Umbilical cord (tissue), 2 donors: Measurements from ENCODE around the gene BRIP1. TPM values are rescaled to one million over a fixed set of nuclear protein-coding genes. Genes with fewer than 3 reads are reported as not detected.
"Not testable (repeated sequence)": the region's sequence is repeated elsewhere in the genome, so short reads cannot be mapped to it uniquely, and the experiment has no call there.

ENCODE experiments used
- DNase-seq: peaks from one replicate; pipeline ENCODE4 v3.0.0-alpha.2; 2015; ENCODE audit warnings: low spot score
- total RNA-seq: library from RNA; depleted of rRNA; stranded (reverse); fragments of >200 nt; gene quantifications from one replicate; pipeline ENCODE4 v1.2.3, GENCODE V29; 2014; ENCODE audit warnings: low replicate concordance; ENCODE audit not compliant: insufficient read depth

The BRIP1 gene
- total RNA-seq, 1 donor from 2014 or later: 10.6 TPM

DNA sequence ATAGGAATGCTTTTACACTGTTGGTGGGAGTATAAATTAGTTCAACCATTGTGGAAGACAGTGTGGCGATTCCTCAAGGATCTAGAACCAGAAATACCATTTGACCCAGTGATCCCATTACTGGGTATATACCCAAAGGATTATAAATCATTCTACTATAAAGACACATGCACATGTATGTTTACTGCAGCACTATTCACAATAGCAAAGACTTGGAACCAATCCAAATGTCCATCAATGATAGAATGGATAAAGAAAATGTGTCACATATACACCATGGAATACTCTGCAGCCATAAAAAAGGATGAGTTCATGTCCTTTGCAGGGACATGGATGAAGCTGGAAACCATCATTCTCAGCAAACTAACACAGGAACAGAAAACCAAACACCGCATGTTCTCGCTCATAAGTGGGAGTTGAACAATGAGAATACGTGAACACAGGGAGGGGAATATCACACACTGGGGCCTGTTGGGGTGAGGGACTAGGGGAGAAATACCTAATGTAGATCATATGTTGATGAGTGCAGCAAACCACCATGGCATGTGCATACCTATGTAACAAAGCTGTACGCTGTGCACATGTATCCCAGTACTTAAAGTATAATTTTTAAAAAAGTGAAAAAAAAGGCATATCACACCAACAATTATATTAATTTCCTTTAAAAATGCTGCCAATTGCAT, 196.8 kb downstream of the BRIP1 start:
- not testable (repeated sequence) for DNase-seq

DNA sequence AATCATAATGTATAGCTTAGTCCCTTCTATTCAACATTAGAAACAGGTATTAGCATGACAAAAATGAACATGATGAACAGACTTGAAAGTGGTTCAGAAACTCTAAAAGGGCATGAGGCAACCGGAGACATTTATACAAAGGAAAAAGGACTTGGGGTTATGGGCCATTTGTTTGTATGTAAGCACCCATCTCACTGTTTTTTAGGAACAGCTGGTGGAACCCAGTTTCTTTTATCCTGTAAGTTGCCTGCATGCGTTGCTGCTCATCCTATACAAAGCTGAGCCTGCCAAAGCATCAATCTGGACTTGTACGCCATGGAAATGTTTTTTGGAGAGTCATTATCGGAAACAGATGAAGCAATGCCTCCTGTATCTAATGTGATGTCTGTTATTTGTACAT, 200.0 kb downstream of the BRIP1 start:
- no peak for DNase-seq

DNA sequence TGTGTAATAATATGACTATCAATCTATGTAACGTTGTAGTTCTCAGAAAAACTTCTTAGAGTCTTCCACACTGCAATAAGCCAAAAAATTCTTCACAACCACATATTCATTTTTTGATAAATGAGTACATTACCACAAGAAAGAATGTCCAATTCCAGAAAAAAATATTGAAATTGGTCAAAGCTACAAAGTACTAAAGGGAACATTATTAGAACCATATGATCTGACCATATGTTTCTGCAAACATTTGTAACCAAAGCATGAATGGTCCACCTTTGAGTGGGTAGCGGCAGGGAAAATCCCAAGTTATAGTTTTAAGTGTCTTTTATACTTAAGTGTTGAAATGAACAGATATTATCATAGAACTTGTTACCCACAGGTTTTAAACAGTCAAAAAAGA, 200.6 kb downstream of the BRIP1 start:
- DNase-seq: no peak

DNA sequence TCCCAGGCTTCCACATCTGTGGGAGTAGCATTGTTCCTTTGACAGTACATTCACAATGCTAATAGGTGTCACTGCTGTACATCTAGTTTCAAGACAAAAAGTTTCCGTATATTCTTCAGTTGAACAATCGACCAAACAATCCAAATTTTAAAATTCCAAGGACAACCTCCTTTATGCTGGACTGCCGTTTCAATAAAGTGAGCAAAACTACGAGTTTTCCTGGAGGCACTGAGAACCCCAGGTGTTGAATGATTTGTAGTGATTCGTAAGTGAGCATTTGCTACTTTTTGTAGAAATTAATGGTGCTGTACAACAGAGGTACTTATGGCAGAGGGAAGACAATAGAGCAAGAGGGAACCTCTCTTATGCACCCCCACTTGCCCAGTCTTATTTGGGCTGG, 201.1 kb downstream of the BRIP1 start:
- no peak for DNase-seq

DNA sequence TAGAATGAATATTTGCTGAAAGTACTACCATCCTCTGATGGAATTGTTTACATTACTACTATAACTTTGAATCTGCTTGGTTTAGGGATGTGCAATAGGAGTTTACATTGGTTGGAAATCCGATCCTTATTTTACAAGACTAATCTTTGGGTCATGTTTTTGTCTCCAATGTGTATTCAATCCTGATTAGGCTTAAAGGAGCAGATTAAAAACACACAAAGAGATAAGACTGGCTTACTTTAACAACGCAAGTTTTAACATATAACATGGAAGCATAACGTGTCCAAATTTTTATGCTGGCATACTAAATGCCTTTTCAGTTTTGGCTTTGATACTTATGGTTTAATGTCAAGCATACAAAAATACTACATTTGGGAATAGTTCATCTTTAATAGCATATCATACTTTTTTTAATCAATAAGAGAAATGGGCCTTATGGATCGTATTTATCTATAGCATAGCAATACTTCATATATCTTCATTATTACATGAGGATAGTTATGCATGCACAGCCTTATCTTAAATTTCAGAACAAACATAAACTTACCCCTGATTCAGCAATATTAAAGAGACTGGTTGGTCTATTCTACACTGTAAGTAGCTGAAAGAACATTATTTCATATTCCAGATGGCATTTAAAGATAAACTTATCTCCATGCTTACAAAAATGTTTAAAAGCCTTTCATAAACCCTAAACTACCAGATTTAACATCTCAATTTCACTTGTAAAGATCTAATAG, 202.4 kb downstream of the BRIP1 start:
- DNase-seq: peak; percentile 42

DNA sequence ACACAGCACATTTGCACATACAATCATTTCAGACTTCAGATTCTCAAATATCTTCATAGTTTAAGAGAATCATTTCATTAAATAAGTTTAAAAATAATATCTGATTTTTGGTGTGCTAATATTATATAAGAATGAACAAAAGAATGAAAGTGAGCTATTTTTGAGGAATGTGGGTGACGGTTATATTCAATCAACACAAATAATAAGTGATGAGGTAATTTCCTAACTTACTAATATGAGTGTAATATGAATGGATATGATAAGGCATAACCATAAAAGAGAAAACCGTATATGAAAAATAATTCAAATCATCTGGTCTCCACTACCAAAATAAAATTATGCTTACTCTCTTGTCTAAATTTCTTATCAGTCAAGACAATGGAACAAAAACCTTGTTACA, 203.9 kb downstream of the BRIP1 start:
- no peak for DNase-seq

DNA sequence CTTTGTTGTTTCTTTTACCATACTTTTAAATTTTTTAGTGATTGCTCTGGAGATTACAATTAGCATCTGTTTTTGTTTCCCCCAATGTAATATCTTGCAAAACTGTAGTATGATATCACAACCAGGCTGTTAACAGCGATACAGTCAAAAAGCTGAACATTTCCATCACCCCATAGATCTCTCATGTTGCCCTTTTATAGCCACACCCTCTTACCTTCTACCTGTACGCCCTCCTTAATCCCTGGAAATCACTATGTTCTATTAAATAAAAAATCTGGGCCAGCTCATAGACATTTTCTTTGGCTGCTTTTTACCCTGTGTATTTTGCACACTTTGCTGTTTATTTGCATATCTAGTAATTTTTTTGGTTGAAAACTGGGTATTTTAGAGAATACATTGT, 205.1 kb downstream of the BRIP1 start:
- no peak for DNase-seq

DNA sequence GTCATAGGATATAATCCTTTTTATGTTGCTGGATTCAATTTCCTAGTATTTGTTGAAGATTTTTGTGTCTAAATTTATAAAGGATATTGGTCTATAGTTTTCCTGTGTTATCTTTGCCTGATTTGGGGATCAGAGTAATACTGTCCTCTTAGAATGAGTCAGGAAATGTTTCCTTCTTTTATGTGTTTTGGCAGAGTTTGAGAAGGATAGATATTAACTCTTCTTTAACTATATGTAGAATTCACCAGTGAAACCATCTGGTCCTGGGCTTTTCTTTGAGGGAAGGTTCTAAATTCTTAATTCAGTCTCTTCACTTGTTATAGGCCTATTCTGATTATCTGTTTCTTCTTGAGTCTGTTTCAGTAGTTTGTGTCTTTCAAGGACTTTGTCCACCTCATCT, 206.0 kb downstream of the BRIP1 start:
- no peak for DNase-seq

DNA sequence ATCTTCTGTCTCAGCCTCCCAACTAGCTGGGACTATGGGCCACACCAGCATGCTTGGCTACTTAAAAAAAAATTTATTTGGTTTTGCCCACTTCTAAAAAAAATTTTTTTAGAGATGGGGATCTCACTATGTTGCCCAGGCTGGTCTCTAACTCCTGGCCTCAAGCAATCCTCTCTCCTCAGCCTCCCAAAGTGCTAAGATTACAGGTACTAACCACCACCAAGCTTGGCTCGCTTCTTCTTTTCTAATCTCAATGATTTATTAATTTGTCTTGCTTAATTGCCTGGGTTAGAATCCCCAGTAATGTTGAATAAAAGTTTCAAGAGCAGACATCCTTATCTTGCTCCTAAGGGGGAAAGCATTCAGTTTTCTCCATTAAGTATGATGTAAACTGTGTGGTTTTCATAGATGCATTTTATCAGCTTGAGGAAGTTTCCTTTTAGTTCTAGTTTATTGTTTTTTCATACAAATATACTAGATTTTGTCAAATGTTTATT, 206.6 kb downstream of the BRIP1 start:
- no peak for DNase-seq

DNA sequence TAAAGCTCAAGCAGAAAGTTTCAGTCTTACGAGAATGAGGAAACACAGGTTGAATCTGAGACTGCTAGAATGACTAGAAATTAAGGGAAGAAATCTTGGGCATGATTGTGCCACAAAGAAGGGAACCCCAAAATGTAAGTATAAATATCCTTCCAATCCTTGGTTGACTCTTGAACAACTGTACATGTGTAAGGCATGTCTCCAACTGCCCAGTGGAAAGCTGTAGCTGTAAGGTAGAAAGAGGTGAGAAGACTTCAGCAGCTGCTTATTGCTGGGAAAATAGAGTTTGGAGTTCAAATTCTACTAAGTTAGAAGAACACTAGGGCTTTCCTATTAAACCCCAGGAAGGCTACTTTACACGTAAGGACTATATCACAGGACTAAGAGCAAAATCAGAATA, 212.6 kb downstream of the BRIP1 start:
- DNase-seq: no peak

DNA sequence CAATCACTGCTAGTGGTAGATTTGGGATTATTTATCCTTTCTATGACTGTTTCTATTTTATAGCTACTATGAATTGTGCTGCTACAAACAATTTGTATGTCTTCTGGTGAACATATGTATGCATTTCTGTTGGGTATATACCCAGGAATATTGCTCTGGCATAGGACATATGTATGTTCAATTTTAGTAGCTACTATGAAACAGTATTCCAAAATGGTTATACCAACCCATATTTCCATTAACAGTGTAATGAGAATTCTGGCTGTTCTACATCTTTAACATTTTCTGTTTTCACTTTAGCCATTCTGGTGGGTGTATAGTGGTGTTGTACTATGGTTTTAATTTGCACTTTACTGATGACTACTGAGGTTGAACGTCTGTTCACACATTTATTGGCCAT, 214.7 kb downstream of the BRIP1 start:
- DNase-seq: no peak

DNA sequence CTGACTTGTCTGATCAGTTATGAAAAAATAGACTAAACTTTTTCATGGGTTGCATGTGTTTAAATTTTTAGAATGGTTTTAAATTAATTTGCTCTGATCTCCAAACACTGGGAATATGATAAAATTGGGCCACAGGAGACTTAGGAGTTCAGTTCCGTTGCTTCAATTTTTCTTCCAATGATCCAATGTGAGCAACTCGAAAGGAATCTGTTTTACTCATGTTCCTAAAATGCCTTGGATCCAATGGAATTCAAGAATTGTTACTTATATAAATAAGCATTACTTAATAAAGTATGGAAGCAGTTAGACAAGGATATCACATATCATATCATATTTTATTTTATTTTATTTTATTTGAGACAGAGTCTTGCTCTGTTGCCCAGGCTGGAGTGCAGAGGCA, 216.3 kb downstream of the BRIP1 start:
- DNase-seq: no peak

DNA sequence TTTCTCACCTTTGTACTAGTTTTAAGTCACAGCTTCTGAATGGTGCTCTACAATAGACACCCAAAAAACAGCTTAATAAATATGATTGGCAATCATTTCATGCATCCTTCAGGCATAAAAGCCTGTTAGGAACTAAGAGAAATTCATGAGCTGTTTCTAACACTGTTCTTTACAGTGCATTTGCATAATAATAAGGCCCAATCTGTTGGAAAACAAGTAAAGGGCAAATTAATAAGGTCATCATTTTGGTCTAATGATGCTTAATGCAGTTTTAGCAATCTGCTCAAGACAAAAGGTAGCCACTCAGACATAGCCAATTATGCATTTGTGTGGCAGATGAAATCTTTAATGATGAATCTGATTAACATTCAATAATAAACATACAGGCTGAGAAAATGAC, 216.8 kb downstream of the BRIP1 start:
- DNase-seq: no peak

DNA sequence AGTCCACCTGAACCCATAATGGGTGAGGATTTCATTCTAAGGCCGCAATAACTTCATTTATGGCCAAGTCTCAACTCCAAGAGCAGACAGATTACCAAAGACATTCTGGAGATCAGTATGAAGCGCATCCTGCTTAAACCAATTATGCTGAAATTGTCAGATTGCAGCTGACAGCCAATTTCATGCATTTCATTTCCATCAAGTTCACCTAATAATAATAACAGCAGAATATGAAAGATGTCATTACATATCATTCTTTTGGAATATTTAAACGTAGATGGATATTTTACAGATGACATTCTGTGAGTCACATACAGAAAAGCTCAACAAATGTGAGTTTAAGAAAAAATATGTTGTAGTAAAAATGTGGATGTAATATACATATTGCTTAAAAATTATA, 217.4 kb downstream of the BRIP1 start:
- no peak for DNase-seq

DNA sequence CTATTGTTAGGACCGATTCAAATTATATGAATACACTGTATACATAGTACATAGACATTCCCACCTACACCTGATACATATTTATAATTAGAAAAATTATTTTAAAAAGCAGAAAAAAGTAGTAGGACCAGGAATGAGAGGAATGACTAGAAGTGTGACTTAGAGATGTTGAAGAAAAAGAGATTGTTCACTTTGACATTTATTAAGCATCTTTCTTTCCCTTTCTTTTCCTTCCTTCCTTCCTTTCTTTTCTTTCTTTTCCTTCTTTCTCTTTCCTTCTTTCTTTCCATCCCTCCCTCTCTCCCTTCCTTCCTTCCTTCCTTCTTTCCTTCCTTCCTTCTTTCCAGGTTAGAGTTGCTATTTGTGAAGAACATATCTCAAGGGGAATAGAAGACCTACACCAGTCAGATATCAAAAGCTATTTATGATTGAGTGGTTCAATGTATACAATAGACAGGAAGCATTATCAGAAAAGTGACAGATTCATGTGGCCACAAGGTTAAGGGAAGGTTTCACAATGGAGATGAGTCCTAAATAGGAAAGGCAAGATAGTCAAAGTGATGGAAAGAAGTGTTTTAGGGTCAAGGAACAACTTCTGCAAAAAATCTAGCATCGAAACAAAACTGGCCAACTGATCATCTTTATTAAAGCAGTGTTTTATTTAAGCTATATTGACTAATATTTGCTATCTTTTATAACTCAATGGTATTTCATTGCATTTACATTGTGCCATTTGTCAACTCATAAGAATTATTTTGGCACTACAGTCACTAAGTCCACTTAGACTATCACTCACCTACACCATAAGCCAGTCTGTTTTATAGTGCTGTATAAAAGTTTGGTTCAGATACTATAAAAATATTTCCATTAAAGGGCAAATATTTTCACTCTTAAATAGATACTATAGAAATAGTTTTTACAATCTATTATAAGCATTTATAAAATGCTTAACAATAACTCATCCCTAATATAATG, 218.2 kb downstream of the BRIP1 start:
- DNase-seq: no peak

DNA sequence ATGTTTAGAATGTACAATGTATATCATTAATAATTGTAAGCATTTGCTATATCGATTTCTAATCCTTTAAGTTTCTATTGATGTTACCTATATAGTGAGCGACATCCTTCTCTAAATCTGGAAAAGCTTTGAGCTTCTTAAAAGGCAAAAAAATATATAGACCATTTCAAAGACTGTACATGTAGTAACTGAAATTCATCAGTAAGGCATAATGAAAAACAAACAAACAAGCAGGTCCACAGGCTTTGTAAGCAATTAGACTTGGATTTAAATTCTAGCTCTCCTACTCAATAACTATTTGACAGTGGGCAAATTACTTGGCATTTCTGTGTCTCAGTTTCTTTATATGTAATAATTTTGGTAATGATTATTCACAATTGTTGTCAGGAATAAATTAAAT, 220.6 kb downstream of the BRIP1 start:
- DNase-seq: no peak

DNA sequence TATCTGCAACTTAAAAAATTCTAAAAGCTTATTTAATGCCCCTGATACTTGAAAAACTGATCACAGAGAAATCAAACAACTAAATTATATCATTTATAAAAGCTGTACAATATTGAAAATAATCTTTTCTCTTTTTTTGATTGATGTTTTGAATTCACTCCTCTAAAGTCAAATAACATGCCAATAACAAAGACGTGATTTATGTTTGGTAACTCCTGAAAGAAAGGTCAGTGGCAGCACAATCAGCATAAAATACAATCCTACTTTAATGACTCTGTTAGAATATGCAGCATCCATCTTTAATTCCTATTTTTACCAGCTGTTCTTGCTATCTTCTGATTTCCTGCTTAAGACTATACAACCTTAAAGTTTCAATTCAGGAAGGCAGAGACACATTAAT, 221.6 kb downstream of the BRIP1 start:
- DNase-seq: no peak

DNA sequence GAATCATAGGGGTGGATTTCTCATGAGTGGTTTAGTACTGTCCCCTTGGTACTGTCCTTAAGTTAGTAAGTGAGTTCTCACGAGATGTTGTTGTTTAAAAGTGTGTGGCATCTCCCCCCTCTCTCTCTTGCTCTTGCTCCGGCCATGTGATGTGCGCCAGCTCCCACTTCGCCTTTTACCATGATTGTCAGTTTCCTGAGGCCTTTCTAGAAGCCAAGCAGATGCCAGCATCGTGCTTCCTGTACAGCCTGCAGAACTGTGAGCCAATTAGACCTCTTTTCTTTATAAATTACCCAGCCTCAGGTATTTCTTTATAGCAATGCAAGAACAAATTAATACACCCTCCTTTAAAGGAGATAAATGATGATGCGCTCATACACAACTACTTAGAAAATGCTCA, 222.2 kb downstream of the BRIP1 start:
- no peak for DNase-seq

DNA sequence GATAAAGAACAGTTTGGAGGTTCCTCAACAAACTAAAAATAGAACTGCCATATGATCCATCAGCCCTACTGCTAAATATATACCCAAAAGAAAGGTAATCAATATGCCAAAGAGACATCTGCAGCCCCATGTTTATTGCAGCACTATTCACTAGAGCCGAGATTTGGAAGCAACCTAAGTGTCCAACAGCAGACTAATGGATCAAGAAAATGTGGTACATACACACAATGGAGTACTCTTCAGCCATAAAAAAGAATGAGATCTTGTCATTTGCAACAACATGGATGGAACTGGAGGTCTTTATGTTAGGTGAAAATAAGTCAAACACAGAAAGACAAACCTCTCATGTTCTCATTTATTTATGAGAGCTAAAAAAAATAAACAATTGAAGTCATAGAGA, 223.5 kb downstream of the BRIP1 start:
- no peak for DNase-seq

DNA sequence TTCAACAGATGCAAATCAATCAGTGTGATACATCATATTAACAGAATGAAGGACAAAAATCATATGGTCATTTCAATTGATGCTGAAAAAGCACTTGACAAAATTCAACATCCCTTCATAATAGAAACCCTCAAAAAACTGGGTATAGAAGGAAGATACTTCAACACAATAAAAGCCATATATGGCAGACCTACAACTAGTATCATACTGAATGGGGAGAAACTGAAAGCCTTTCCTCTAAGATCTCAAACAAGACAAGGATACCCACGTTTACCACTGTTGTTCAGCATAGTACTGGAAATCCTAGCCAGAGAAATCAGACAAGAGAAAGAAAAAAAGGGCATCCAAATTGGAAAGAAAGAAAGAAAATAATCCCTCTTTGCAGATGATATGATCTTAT, 225.2 kb downstream of the BRIP1 start:
- no peak for DNase-seq

DNA sequence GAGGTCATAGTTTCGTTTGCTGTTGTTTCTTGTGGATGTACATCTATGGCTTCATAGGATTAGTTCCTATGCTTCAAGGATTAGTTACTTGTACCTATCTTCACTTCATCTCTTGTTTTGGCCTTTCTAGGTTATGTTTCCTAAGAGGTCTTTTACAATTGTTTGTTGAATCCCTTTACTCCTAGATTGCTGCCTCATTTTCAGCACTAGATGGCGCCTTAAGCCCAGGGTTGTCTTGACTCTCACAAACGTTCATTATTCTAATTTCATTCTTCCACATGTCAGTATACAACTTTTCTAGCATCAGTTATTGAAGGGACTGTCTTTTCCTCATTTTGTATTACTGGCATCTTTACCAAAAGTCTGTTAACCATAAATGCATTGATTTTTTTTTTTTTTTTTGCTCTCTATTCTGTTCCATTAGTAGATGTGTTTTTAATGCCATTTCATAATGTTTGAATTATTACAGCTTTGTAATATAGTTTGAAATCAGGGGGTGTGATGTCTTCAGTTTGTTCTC, 227.4 kb downstream of the BRIP1 start:
- peak; percentile 28 for DNase-seq
